ENCODE results near the gene CCDC188.

GRCh38 chr22:20164863-20165262 is 14.0 kb upstream of the CCDC188 start:
- TF ChIP-seq MXI1 (IDR thresholded peaks at IDR 0.05; ENCODE audit: borderline replicate concordance, low read depth, low read length) = no peak
- TF ChIP-seq CTCF (conservative IDR thresholded peaks at IDR 0.05; ENCODE audit: low read depth, low read length) = no peak
- no peak for TF ChIP-seq ELK1 (IDR thresholded peaks at IDR 0.05; ENCODE audit: borderline replicate concordance, low read depth, low read length)
- TF ChIP-seq MAFK (IDR thresholded peaks at IDR 0.05; ENCODE audit: low read depth, low read length) = no peak
- no peak for TF ChIP-seq RAD21 (IDR thresholded peaks at IDR 0.05; ENCODE audit: low read length)
- no peak for TF ChIP-seq SMC3 (IDR thresholded peaks at IDR 0.05; ENCODE audit: low read depth, low read length)
- TF ChIP-seq POLR2A (IDR thresholded peaks at IDR 0.05; ENCODE audit: low read depth, low read length) = no peak
- TF ChIP-seq CEBPB (IDR thresholded peaks at IDR 0.05; ENCODE audit: low read depth, low read length) = no peak
- no peak for TF ChIP-seq RFX5 (IDR thresholded peaks at IDR 0.05; ENCODE audit: low read depth, low read length)
- no peak for TF ChIP-seq USF2 (IDR thresholded peaks at IDR 0.05; ENCODE audit: low read depth, low read length)
- no peak for TF ChIP-seq BHLHE40 (IDR thresholded peaks at IDR 0.05; ENCODE audit: low read depth, low read length)
